Stomach (tissue), 9 donors: Measurements from ENCODE around the gene RCAN2. TPM values are rescaled to one million over a fixed set of nuclear protein-coding genes. Genes with fewer than 3 reads are reported as not detected.

Experiments
- DNase-seq, 2 donors: peaks; one replicate each; pipeline versions ENCODE4 v3.0.0 to v3.0.0-alpha.2; 2013 to 2019
- H3K27ac ChIP-seq, 5 donors: fragments of 200-600 bp in 4 of 5; sonication (generic) in 4 of 5; one replicate each; pipeline ENCODE4 v1.5.1; 2013 to 2019; ENCODE audit warnings: mild to moderate bottlenecking in 1 of 5, moderate library complexity in 1 of 5
- H3K27me3 ChIP-seq, 3 donors: fragments of 200-600 bp; sonication (generic); one replicate each; pipeline ENCODE4 v1.5.1; 2017 to 2019; ENCODE audit warnings: mixed run types in 1 of 3
- H3K36me3 ChIP-seq, 4 donors: fragments of 200-600 bp; sonication (generic); 1 replicate in 3 of 4; 2 replicates in 1 of 4; pipeline ENCODE4 v1.5.1; 2016 to 2019
- H3K4me1 ChIP-seq, 4 donors: fragments of 200-600 bp; sonication (generic); one replicate each; pipeline ENCODE4 v1.5.1; 2016 to 2019
- H3K4me3 ChIP-seq, 4 donors: fragments of 200-600 bp; sonication (generic) in 3 of 4; one replicate each; pipeline ENCODE4 v1.5.1; 2016 to 2019; ENCODE audit warnings: mild to moderate bottlenecking in 1 of 4
- H3K9me3 ChIP-seq, 4 donors: fragments of 200-600 bp; sonication (generic); one replicate each; pipeline ENCODE4 v1.5.1; 2016 to 2019
- EP300 ChIP-seq: sonication (generic); formaldehyde crosslinking; IDR thresholded peaks from one replicate; pipeline ENCODE4 v1.6.1; 2017; ENCODE audit warnings: antibody characterized with exemption
- POLR2A ChIP-seq, 4 donors: fragments of 450-650 bp; IDR thresholded peaks; one replicate each; pipeline ENCODE4 v1.6.1; 2016; ENCODE audit warnings: antibody characterized with exemption in 4 of 4, control low read depth in 2 of 4, mild to moderate bottlenecking in 1 of 4, moderate library complexity in 1 of 4
- POLR2AphosphoS5 ChIP-seq, 3 donors: sonication (generic); formaldehyde crosslinking; IDR thresholded peaks; one replicate each; pipeline ENCODE4 v1.6.1; 2016; ENCODE audit warnings: antibody characterized with exemption in 3 of 3
- WGBS, 5 donors: extraction: QIAGEN DNeasy Blood & Tissue Kit in 3 of 5; methylation state at CpG; one replicate each; pipeline versions ENCODE4 v1.1.5 to v1.1.7; 2013 to 2018; 5-methylcytosine and 5-hydroxymethylcytosine counted together
- intact Hi-C: fragments of 100-400 bp; cut with DNase I; formaldehyde crosslinking; loops from one replicate; pipeline ENCODE4 v1.15.1; 2023; ENCODE audit warnings: low total_unique reads
- polyA plus RNA-seq, 3 donors: library from polyadenylated mRNA; stranded (reverse); fragments of 200-250 nt; gene quantifications; one replicate each; pipeline ENCODE4 v1.2.3, GENCODE V29; 2013
- total RNA-seq, 5 donors: library from RNA; depleted of rRNA; stranded (reverse); fragments of >200 nt; gene quantifications; one replicate each; pipeline versions ENCODE4 v1.1.0 to v1.2.3, GENCODE V29; 2014 to 2016
- TF ChIP-seq, protein P1 (sequence below), 7 experiments: fragments of 450-650 bp in 4 of 7; fragments of 200-600 bp in 3 of 7; sonication (generic) in 3 of 7; IDR thresholded peaks; one replicate each; pipeline ENCODE4 v1.5.1; 2016 to 2019; ENCODE audit warnings: antibody characterized with exemption in 7 of 7, control low read depth in 2 of 7, mild to moderate bottlenecking in 1 of 7
- donor health status: healthy with polysubstance abuse.
- donor health status: Bipolar disorder and iron deficiency.
- donor health status: healthy.

The RCAN2 gene
- total and polyA plus RNA-seq, 8 donors = 7.2 to 69.2 (median 21.4) TPM

DNA sequence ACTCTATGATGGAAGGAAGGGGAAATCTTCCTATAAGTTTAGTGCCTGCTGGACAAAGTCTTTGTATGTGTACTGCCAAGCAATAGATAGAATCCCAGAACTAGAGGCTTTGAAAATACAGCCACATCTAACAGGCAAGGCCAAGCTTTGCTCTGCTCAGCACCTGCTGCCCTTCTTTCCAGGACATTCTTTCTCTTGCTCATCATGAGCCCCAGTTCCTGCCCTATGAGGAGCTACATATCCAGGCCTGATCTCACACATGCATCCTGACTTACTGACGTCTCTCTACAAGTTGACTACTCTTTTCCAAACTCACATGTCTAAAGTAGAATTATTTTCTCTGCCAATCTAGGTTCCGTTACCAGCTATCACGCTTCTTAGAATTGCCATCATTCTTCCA lies 256.0 kb downstream of the RCAN2 start:
- H3K27me3 ChIP-seq = no peaks in the 10 kb centered on the region
- H3K9me3 ChIP-seq = peaks cover 3 to 9% (median 5%) of the 10 kb centered on the region in 4 donors
- H3K36me3 ChIP-seq = peaks cover 0 to 11% (median under 1%) of the 10 kb centered on the region in 4 donors
- DNase-seq = no peak
- no peaks in the 10 kb centered on the region for H3K4me1 ChIP-seq
- H3K4me3 ChIP-seq = no peak overlapping the region
- no peak overlapping the region for H3K27ac ChIP-seq
- TF ChIP-seq POLR2A (IDR thresholded peaks at IDR 0.05) = no peak
- TF ChIP-seq, protein P1, sequence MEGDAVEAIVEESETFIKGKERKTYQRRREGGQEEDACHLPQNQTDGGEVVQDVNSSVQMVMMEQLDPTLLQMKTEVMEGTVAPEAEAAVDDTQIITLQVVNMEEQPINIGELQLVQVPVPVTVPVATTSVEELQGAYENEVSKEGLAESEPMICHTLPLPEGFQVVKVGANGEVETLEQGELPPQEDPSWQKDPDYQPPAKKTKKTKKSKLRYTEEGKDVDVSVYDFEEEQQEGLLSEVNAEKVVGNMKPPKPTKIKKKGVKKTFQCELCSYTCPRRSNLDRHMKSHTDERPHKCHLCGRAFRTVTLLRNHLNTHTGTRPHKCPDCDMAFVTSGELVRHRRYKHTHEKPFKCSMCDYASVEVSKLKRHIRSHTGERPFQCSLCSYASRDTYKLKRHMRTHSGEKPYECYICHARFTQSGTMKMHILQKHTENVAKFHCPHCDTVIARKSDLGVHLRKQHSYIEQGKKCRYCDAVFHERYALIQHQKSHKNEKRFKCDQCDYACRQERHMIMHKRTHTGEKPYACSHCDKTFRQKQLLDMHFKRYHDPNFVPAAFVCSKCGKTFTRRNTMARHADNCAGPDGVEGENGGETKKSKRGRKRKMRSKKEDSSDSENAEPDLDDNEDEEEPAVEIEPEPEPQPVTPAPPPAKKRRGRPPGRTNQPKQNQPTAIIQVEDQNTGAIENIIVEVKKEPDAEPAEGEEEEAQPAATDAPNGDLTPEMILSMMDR (IDR thresholded peaks at IDR 0.05) = no peak
- no peak for TF ChIP-seq EP300
- no peak for TF ChIP-seq POLR2AphosphoS5 (IDR thresholded peaks at IDR 0.05)
- intact Hi-C loops = no loop called here
- WGBS, 5 donors = 87 to 95% (median 90%) methylated on average over 3 of the region's 3 CpGs

DNA sequence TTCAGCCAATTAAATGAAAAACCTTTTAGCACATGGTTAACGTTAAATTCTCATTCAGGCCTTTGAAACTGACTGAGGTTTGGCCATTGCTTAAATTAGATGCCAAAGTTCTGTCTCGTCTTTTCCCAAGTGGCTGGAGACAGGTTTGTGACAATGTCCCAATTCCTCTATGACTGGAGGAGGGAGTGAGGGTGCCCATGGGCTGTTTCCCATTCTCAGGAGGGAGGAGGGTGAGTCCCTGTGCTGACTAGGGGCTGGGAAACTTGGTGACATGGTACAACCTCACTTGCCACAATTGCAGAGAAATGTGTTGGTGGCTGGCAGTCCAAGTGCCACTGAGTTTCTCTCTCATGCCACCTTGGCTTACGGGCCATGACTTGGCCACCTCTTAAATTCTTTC lies 256.5 kb downstream of the RCAN2 start:
- Histone ChIP-seq H3K36me3 (peaks cover 0 to 14% (median 2%) of the 10 kb centered on the region in 4 donors), H3K27me3 (no peaks in the 10 kb centered on the region), H3K9me3 (peaks cover 3 to 13% (median 9%) of the 10 kb centered on the region in 4 donors), H3K4me3 (no peak overlapping the region), H3K4me1 (no peaks in the 10 kb centered on the region), H3K27ac (peak overlapping the region in 2 of 5 donors; percentile 3 to 25)
- TF ChIP-seq, protein P1 (IDR thresholded peaks at IDR 0.05) = no peak
- TF ChIP-seq POLR2AphosphoS5 (IDR thresholded peaks at IDR 0.05) (no peak), EP300 (no peak), POLR2A (IDR thresholded peaks at IDR 0.05) (no peak)
- 84 to 94% (median 86%) methylated on average over 3 of the region's 3 CpGs for WGBS, 5 donors
- intact Hi-C loops = no loop called here
- no peak for DNase-seq

DNA sequence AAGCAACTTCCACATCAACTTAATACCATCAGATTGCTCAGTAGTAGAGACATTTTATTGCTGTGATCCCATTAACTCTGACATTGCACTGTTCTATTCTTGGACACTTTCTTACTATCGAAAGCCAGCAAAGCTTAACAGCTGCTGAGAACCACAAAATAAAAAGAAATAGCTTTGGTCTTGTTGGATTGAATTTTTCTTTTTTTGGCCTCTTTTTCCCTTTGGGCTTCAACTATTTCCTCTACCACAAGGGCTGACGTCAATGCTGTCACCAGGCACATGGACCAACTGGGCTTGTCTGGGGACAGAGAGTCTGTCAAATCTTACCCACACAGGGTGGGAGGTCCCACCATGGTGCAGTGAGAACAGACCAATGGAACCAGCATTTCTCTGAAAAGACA lies 257.1 kb downstream of the RCAN2 start:
- 64 to 83% (median 81%) methylated on average over 2 of the region's 2 CpGs for WGBS, 5 donors
- TF ChIP-seq POLR2AphosphoS5 (IDR thresholded peaks at IDR 0.05) = no peak
- no peak for TF ChIP-seq EP300
- TF ChIP-seq POLR2A (IDR thresholded peaks at IDR 0.05) = no peak
- TF ChIP-seq, protein P1 (IDR thresholded peaks at IDR 0.05) = no peak
- Histone ChIP-seq H3K4me1 (no peaks in the 10 kb centered on the region), H3K4me3 (no peak overlapping the region), H3K27ac (peak overlapping the region in 1 of 5 donors; percentile 25), H3K27me3 (no peaks in the 10 kb centered on the region), H3K9me3 (peaks cover 3 to 13% (median 9%) of the 10 kb centered on the region in 4 donors), H3K36me3 (peaks cover 0 to 14% (median 2%) of the 10 kb centered on the region in 4 donors)
- peak in 1 of 2 donors; percentile 30 for DNase-seq
- intact Hi-C loops = no loop called here

DNA sequence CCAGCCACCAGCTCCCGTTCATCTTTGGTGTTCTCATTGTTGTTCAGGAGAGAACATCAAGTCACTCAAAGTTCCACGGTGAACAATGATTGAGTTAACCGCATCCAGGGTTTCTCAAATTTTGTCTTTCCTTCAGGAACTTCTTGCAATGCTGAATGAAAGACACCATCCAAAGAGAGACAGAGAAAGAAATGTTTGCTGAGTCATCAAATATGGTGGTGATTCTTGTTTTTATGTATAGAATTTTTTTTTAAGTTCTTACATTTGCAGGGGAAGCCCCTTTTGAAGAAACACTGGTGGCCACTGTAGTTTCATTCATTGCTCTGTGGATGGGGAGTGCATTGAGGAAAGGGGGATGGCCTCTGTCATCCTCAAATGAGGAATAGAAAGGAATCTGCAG lies 258.1 kb downstream of the RCAN2 start:
- WGBS, 5 donors = 93 to 97% (median 94%) methylated on average over 3 of the region's 3 CpGs
- no peak for DNase-seq
- Histone ChIP-seq H3K27me3 (no peaks in the 10 kb centered on the region), H3K4me3 (no peak overlapping the region), H3K9me3 (peaks cover 3 to 13% (median 9%) of the 10 kb centered on the region in 4 donors), H3K27ac (no peak overlapping the region), H3K36me3 (peaks cover 0 to 14% (median 2%) of the 10 kb centered on the region in 4 donors), H3K4me1 (no peaks in the 10 kb centered on the region)
- TF ChIP-seq, protein P1 (IDR thresholded peaks at IDR 0.05) = no peak
- TF ChIP-seq EP300 (no peak), POLR2A (IDR thresholded peaks at IDR 0.05) (no peak), POLR2AphosphoS5 (IDR thresholded peaks at IDR 0.05) (no peak)
- intact Hi-C loops = no loop called here
